HL-60 (cell line): ENCODE data around the gene SGMS2.
"Not testable (repeated sequence)": the region's sequence is repeated elsewhere in the genome, so short reads cannot be mapped to it uniquely, and the experiment has no call there.

ENCODE experiments used
- GABPA ChIP-seq: IDR thresholded peaks from 2 replicates; pipeline ENCODE4 v1.6.1; 2012; ENCODE audit warnings: low read depth
- POLR2AphosphoS5 ChIP-seq: IDR thresholded peaks from 2 replicates; pipeline ENCODE4 v1.6.1; 2012; ENCODE audit warnings: low read depth
- SPI1 ChIP-seq: IDR thresholded peaks from 2 replicates; pipeline ENCODE4 v1.6.1; 2012; ENCODE audit warnings: low read depth, mild to moderate bottlenecking, borderline replicate concordance
- TF ChIP-seq, protein P1 (sequence below): IDR thresholded peaks from 2 replicates; pipeline ENCODE4 v1.6.1; 2012; ENCODE audit warnings: low read depth; ENCODE audit not compliant: insufficient replicate concordance
- TF ChIP-seq, protein P2 (sequence below): IDR thresholded peaks from one replicate; pipeline ENCODE4 v1.5.1; 2011; ENCODE audit warnings: low read length, control low read depth, inconsistent platforms; ENCODE audit not compliant: insufficient read depth

GRCh38 chr4:107925713-107926112 is 101.0 kb downstream of the SGMS2 start:
- TF ChIP-seq, protein P1, sequence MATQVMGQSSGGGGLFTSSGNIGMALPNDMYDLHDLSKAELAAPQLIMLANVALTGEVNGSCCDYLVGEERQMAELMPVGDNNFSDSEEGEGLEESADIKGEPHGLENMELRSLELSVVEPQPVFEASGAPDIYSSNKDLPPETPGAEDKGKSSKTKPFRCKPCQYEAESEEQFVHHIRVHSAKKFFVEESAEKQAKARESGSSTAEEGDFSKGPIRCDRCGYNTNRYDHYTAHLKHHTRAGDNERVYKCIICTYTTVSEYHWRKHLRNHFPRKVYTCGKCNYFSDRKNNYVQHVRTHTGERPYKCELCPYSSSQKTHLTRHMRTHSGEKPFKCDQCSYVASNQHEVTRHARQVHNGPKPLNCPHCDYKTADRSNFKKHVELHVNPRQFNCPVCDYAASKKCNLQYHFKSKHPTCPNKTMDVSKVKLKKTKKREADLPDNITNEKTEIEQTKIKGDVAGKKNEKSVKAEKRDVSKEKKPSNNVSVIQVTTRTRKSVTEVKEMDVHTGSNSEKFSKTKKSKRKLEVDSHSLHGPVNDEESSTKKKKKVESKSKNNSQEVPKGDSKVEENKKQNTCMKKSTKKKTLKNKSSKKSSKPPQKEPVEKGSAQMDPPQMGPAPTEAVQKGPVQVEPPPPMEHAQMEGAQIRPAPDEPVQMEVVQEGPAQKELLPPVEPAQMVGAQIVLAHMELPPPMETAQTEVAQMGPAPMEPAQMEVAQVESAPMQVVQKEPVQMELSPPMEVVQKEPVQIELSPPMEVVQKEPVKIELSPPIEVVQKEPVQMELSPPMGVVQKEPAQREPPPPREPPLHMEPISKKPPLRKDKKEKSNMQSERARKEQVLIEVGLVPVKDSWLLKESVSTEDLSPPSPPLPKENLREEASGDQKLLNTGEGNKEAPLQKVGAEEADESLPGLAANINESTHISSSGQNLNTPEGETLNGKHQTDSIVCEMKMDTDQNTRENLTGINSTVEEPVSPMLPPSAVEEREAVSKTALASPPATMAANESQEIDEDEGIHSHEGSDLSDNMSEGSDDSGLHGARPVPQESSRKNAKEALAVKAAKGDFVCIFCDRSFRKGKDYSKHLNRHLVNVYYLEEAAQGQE, result not testable (repeated sequence)
- TF ChIP-seq, protein P2, sequence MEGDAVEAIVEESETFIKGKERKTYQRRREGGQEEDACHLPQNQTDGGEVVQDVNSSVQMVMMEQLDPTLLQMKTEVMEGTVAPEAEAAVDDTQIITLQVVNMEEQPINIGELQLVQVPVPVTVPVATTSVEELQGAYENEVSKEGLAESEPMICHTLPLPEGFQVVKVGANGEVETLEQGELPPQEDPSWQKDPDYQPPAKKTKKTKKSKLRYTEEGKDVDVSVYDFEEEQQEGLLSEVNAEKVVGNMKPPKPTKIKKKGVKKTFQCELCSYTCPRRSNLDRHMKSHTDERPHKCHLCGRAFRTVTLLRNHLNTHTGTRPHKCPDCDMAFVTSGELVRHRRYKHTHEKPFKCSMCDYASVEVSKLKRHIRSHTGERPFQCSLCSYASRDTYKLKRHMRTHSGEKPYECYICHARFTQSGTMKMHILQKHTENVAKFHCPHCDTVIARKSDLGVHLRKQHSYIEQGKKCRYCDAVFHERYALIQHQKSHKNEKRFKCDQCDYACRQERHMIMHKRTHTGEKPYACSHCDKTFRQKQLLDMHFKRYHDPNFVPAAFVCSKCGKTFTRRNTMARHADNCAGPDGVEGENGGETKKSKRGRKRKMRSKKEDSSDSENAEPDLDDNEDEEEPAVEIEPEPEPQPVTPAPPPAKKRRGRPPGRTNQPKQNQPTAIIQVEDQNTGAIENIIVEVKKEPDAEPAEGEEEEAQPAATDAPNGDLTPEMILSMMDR, result not testable (repeated sequence)
- TF ChIP-seq POLR2AphosphoS5, SPI1, GABPA: not testable (repeated sequence)
